HT1080 (cell line): ENCODE data around the gene TRIP13. TPM values are rescaled to one million over a fixed set of nuclear protein-coding genes. Genes with fewer than 3 reads are reported as not detected.
"Not testable (repeated sequence)": the region's sequence is repeated elsewhere in the genome, so short reads cannot be mapped to it uniquely, and the experiment has no call there.

Experiments used
- DNase-seq: peaks from one replicate; pipeline ENCODE4 v3.0.0-alpha.2; 2015; ENCODE audit warnings: low read depth
- polyA plus RNA-seq, 2 experiments: library from polyadenylated mRNA; depleted of rRNA; stranded (reverse); fragments of >200 nt; gene quantifications; 2 replicates each; pipeline ENCODE4 v1.2.3, GENCODE V29; 2015
- total RNA-seq: library from RNA; depleted of rRNA; stranded (reverse); fragments of >200 nt; shearing (Covaris generic); gene quantifications from 2 replicates; pipeline ENCODE4 v1.2.3, GENCODE V29; 2014; rRNA removed

The TRIP13 gene, protein sequence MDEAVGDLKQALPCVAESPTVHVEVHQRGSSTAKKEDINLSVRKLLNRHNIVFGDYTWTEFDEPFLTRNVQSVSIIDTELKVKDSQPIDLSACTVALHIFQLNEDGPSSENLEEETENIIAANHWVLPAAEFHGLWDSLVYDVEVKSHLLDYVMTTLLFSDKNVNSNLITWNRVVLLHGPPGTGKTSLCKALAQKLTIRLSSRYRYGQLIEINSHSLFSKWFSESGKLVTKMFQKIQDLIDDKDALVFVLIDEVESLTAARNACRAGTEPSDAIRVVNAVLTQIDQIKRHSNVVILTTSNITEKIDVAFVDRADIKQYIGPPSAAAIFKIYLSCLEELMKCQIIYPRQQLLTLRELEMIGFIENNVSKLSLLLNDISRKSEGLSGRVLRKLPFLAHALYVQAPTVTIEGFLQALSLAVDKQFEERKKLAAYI
- total RNA-seq, result 190 and 220 TPM in 2 replicates
- polyA plus RNA-seq (2015; cell fraction: cytosol; rRNA removed), result 118 and 126 TPM in 2 replicates
- polyA plus RNA-seq (2015; cell fraction: nucleus; rRNA removed), result 83.2 and 90.2 TPM in 2 replicates

DNA sequence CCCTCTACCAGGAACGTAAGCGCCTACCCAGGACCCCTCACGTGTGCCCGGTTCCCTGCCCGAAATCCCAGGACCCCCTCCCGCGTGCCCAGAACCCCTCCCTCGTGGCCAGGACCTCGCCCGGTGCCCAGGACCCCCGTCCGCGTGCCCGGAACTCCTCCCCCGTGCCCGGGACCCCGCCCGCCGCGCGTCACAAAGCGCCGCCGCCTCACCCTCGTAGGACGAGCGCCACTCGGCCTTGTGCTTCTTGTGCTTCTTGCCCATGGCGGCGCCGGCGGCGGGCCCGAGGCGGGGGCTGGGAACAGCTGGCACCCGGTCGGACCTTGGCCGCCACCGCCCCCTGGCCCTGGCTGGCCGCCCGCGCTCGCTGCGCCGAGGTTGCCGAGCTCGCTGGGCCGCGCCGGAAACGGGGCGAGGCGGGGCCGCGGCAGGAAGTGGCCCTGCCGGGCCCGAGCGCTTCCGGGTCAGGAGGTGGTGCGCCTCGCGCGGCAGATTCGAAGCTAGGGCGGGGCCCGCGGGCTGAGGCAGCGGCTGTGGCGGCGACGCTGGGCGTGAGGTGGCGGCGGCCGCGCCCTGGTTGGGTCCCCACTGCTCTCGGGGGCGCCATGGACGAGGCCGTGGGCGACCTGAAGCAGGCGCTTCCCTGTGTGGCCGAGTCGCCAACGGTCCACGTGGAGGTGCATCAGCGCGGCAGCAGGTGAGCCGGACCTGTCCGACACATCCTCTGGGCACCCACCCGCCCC lies at the start of gene TRIP13, which contains the start of gene BRD9:
TSS of gene TRIP13 (plus strand) at position 491 of the 743 bp plus-strand sequence. CDS start at position 606, 115 bp downstream.
TSS of gene BRD9 (minus strand) at position 408 of the 743 bp plus-strand sequence. CDS start at position 264, 144 bp downstream.
- DNase-seq, result peak; percentile 81

DNA sequence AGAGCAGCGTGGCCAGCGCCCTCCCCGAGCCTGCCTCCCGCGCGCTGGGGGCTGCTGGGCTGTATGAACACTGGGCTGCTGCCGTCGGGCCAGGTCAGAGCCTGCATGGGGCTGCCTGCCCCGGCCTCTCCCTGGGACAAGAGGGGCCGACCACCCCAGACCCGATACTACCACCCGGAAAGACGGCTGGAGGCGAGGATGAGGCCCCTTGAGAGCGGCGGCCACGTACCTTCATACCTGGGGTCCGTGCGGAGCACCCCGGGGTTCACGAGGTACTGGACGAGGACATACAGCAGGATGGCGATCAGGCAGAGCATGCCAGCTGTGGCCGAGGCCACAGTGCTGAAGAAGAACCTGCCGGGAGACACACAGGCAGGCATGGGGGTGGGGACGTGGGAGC lies 49.3 kb upstream of the TRIP13 start:
- DNase-seq, result not testable (repeated sequence)

DNA sequence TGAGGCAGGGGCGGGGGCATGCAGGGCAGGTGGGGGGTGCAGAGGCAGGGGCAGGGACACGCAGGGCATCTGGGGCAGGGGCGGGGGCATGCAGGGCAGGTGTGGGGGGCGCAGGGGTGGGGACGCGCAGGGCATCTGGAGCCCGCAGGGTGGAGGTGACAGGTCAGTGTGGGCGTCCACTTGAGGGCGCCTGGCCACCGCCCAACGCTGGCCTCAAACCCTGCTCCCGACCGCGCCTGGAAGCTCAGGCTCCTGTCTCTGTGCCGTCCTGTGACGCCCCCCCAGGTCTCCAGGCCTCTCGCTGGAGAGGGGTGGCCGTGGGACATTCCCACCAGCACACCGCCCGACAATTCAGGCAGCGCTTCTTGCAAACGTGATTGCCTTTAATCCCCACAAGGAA lies 48.8 kb upstream of the TRIP13 start:
- DNase-seq, result not testable (repeated sequence)

DNA sequence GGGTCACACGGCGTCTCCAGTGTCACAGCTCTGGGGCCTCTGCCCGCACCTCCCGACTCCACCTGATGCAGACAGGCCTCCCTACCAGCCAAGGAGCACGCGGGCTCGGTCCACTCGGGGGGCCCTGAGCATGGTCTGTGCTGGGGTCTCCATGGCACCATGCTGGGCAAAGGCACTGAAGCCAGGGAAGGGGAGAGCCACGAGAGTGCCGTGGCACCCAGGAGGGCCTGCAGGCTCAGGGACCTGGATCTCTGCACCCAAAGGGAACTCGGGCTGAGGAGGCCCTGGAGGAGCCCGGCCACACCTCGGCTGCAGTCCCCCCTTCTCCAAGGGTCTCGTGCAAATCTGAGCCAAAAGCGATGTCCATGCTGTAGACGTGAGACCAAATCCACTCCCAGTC lies 48.3 kb upstream of the TRIP13 start:
- not testable (repeated sequence) for DNase-seq

DNA sequence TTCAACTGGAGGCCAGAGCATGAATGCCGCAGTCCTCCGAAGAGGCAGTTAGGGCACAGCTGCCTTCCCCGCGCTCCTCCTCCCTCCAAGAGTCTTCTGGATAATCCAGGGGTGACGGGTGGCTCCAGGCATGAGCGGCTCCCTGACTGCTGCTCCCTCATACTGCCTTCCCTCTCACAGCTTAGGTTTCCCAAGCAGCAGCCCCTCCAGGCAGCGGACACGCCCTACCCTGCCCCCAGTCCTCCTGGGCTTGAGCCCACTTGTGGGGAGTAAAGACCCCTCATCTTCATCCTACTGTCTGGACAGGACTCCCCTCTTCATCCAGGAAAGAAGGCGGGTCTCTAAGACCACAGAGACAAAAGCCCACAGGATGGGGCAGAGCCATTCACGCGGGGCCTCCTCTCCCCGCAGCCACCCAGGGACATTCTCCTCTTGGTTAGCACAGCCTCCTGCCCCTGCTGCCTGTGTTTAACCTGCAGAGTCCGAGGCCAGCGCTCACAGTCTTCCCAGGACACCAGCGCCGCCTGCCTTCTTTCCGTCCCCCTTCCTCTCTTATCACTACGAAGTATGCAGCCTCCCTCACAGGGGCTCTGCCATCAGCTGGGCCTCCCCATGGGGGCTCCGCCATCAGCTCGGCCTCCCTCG lies 47.5 kb upstream of the TRIP13 start:
- DNase-seq, result not testable (repeated sequence)

DNA sequence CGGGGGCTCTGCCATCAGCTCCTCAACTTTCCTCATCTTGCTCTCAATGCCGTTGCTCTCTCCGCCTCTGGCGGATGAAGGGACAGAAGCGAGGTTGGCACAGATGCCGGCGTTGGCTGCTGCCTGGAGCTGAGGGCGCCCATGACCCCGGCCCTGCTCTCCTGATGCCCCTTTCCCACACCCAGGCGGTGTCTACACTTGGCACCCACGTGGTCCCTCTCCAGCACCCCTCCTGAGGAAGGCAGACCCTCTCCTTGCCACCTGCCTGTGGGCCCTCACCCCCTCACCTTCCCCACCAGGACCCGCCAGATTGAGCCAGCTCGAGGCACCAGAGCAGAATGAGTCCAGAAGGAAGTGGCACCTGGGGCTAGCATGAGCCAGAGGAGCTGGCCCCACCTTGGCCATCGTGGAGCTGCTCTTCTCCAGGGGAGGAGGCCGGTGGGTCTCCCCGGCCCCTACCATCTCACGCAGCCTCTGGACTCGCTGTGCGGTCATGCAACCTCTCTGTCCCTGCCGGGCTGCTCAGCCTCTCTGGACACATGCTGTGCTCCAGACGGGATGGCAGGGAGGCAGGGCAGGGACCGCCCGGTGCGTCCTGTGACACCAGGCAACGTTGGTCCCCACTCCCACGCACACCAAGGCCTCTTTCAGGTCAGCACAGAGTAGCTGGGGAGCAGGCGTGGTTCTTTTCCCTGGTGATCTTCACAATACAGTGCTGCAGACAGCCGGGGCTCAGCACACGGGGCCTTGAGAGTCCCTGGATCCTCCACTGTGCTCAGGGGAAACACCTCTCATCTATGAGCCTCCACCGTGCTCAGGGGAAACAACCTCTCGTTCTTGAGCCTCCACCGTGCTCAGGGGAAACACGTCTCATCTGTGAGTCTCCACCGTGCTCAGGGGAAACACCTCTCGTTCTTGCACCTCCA lies 46.7 kb upstream of the TRIP13 start:
- DNase-seq, result not testable (repeated sequence)

DNA sequence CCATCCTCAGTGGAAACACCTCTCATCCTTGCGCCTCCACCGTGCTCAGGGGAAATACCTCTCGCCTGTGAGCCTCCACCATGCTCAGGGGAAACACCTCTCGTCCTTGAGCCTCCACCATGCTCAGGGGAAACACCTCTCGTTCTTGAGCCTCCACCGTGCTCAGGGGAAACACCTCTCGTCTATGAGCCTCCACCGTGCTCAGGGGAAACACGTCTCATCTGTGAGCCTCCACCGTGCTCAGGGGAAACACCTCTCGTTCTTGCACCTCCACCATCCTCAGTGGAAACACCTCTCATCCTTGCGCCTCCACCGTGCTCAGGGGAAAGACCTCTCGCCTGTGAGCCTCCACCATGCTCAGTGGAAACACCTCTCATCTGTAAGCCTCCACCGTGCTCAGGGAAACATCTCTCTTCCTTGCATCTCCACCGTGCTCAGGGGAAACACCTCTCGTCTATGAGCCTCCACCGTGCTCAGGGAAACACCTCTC lies 46.0 kb upstream of the TRIP13 start:
- DNase-seq, result not testable (repeated sequence)

DNA sequence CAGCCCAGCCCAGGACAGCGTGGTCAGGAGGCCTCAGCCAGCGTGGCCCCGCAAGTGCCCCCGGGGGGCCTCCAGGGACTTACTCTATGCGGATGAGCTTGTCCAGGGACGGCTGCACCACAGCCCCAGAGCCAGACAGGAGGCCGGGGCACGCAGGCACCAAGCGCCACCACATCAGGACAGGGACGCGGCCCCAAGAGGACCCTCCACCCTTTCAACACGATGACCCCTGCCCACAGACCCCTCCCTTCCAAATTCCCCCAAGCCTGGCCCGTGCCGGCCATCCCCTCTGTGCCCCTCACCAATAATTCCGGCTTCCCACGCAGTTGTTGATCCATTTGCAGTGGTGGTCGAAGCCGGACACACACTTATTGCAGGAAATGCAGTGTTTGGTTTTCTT lies 45.5 kb upstream of the TRIP13 start:
- not testable (repeated sequence) for DNase-seq

DNA sequence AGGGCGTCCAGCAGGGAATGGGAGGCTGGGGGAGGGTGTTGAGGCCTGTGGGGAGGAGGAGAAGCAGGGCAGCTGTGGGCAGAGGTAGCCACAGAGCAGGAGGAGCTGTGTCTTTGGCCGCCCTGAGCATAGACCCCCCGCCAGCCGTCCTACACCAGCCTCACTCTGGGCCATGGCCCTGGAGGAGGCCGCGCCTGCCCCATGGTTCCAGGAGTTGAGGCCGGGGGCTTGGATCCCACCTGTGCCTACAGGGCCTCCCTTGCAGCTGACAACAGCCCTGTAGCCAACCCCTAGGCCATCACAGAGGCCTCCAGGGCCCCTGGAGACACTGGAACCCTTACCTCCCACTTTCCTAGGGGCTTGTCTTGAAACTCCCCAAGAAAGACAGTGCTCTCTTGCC lies 44.9 kb upstream of the TRIP13 start:
- not testable (repeated sequence) for DNase-seq

DNA sequence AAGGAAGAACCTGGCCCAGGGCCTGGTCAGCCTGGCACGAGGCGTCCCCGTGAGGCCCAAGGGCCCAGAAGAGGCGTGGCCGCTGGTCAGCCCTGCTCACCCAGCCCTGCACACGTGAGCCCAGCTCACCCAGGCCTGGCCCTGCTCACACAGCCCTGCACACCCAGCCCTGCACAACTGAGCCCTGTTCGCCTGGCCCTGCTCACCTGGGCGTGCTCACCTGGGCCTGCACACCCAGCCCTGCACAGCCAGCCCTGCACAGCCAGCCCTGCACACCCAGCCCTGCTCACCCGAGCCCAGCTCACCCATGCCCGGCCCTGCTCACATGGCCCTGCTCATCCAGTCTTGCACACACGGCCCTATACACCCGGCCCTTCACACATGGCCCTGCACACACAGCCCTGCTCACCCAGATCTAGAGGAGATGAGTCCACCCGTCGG lies 44.0 kb upstream of the TRIP13 start:
- no peak for DNase-seq

DNA sequence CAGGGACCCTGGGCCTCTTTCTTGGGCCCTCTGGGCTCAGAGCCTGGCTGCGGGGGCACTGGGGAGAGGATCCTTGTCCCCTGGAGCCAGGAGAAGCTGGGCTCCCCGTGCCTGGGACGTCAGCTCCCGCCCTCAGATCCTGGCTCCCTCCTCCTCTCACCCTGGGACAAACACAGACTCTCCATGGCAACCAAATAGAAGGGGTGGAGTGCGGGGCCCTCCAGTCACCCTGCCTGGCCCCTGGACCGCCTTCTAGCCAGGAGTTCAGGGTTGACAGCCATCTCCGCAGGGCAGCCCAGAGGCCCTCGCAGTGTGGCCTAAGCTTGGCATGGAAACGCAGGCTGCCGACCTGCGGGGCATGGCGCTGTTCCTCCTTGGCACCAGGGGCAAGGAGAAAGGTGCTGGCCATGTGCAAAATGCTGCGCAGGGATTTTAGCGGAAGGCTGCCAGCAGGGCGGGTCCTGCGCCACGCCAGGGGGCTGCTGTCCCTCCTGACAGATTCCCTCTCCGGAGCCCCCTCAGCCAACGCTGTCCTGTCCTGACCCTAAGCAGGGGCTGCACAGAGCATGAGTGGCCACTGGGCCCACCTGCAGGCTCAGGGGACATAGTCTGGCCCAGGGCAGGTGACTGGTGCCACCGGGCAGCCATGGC lies 42.9 kb upstream of the TRIP13 start:
- DNase-seq, result no peak

DNA sequence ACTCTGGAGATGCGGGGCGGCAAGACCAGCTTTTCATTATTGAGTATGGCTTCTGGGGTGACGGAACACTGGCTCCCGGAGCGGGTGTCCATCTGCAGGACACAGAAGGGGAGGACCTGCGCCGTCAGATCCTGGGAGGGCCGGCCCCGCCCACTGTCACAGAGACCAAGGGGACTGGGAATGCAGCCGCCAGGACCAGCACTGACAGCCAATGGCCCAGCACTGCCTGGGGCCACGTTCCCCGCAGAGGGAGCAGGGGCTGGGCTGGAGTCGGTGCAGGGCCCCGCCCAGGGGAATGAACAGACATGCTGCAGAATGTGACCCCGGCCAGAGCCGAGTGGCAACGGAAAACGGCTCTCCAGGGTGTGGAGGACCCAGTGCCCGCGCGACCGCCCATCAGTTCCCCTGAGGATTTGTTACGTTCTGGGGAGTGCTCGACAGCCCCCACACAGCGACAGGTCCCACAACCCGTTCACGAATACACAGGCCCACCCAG lies 42.1 kb upstream of the TRIP13 start, which contains the start of gene ZDHHC11:
TSS of gene ZDHHC11 (minus strand) at position 476 of the 496 bp plus-strand sequence. CDS start at position 92, 384 bp downstream.
- DNase-seq, result no peak

DNA sequence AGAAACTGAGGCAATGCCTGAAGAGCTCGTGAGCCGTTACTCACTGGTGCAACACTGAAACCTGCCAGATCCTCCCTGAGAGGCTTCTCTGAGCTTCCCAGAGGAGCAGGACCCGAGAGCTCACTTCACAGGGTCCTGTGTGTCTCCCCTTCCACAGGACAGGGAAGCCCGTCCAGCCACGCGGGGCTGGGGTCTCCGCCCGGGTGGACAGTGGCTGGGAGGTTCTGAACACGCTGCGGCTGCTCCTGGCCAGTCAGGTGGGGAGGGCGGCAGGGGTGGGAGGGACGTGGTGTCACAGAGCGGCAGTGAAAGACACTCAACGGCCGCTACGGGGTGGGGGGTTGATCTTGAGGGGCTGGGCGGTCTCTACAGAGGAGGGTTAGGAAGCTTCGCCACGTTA lies 41.6 kb upstream of the TRIP13 start:
- no peak for DNase-seq

DNA sequence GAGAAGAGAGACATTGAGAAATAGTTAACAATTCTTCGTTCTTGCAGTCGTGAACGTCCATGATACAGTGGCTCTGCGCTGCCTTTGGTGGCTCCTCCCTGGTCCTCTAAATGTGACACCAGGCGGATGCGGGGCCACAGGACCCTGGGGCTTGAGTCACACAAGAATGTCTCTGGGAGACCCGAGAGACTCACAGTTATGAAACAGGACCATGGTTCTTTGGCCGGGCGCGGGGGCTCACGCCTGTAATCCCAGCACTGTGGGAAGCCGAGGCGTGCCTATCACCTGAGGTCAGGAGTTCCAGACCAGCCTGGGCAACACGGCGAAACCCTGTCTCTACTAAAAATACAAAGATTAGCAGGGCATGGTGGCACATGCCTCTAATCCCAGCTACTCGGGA lies 41.1 kb upstream of the TRIP13 start:
- DNase-seq, result no peak

DNA sequence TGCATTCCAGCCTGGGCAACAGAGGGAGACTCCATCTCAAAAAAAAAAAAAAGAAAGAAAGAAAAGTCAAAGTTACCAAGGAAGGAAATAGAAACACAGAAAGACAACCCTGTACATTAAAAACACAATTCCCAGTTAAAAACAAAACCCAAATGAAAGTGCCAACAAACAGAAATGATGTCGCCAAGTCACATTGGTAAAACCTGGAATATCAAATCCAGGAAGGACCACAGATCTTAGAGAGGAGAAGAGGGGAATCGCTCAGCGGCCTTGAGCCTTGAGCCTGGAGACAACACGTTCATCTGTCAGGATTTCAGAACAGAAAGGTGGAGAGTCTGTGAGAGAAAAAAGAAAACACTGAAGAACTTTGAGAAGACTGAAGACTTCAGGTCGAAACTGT lies 40.7 kb upstream of the TRIP13 start:
- DNase-seq, result no peak

DNA sequence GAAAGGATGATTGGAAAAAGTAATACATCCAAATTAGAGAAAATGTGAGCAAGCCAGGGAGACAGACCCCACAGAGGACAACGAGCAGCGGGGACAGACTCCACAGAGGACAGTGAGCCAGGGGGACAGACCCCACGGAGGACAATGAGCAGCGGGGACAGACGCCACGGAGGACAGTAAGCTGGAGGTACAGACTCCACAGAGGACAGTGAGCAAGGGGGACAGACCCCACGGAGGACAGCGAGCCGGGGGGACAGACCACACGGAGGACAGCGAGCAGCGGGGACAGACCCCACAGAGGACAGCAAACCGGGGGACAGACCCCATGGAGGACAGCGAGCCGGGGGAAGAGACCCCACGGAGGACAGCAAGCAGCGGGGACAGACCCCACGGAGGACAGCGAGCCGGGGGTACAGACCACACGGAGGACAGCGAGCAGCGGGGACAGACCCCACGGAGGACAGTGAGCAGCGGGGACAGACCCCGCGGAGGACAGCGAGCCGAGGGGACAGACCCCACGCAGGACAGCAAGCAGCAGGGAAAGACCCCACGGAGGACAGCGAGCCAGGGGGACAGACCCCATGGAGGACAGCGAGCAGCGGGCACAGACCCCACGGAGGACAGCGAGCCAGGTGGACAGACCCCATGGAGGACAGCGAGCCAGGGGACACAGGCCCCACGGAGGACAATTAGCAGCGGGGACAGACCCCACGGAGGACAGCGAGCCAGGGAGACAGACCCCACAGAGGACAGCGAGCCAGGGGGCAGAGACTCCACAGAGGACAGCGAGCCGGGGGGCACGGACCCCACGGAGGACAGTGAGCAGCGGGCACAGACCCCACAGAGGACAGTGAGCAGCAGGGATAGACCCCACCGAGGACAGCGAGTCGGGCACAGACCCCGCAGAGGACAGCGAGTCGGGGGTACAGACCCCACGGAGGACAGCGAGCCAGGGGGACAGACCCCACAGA lies 40.0 kb upstream of the TRIP13 start:
- no peak for DNase-seq

DNA sequence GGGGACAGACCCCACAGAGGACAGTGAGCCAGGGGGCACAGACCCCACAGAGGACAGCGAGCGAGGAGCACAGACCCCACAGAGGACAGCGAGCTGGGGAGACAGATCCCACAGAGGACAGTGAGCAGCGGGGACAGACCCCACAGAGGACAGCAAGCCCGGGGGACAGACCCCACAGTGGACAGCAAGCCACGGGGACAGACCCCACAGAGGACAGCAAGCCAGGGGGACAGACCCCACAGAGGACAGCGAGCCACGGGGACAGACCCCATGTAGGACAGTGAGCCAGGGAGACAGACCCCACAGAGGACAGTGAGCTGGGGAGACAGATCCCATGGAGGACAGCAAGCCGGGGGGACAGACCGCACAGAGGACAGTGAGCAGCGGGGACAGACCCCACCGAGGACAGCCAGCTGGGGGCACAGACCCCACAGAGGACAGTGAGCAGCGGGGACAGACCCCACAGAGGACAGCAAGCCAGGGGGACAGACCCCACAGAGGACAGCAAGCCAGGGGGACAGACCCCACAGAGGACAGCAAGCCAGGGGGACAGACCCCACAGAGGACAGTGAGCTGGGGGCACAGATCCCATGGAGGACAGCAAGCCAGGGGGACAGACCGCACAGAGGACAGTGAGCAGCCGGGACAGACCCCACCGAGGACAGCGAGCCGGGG lies 39.1 kb upstream of the TRIP13 start:
- not testable (repeated sequence) for DNase-seq

DNA sequence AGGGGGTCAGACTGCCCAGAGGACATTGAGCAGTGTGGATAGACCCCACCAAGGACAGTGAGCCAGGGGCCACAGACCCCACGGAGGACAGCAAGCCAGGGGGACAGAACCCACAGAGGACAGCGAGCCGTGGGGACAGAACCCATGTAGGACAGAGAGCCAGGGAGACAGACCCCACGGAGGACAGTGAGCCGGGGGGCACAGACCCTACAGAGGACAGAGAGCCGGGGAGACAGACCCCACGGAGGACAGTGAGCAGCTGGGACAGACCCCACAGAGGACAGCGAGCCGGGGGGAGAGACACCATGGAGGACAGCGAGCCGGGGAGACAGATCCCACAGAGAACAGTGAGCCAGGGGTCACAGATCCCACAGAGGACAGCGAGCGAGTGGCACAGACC lies 38.5 kb upstream of the TRIP13 start:
- no peak for DNase-seq
